ENCODE data around the gene SPA17. TPM values are rescaled to one million over a fixed set of nuclear protein-coding genes. Genes with fewer than 3 reads are reported as not detected.

The SPA17 gene
- total RNA-seq, 1 experiment from 2014 or later = 5.4 TPM

DNA sequence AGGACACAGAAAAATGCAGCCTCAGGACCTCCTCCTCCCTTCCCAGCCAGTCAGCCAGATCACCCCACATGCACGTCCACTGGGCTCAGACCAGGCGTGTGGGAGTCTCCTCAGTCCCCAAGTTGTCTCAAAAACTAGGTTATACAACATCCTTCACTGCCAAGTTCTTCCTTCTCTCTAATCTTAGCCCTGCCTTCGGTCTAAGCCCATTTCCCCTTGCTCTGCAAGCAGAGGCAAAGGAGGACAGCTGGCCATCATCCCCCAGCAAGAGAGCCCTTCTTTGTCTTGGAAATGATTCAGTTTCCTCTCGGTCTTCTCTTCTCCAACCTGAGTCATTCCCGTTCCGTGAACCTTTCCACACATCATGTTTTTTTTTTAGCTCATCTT lies 52.0 kb downstream of the SPA17 start:
- BruUV-seq (replicated peaks) = no TSS peak
- no peak for DNase-seq
- Mint-ChIP-seq H3K4me3 (ENCODE audit: low read depth, unreplicated experiment) (no peak overlapping the region), H3K36me3 (ENCODE audit: insufficient read depth, unreplicated experiment) (no peaks in the 10 kb centered on the region), H3K4me1 (ENCODE audit: low read depth, unreplicated experiment) (peaks cover 19% of the 10 kb centered on the region), H3K27me3 (ENCODE audit: unreplicated experiment) (peaks cover 48% of the 10 kb centered on the region), H3K9me3 (ENCODE audit: low read depth, unreplicated experiment) (no peaks in the 10 kb centered on the region), H3K27ac (ENCODE audit: unreplicated experiment) (no peak overlapping the region)
- CTCF ChIA-PET = no interaction called here
- intact Hi-C loops (cut with micrococcal nuclease; ENCODE audit: unreplicated experiment) = no loop called here
- TF ChIP-seq, protein P1, sequence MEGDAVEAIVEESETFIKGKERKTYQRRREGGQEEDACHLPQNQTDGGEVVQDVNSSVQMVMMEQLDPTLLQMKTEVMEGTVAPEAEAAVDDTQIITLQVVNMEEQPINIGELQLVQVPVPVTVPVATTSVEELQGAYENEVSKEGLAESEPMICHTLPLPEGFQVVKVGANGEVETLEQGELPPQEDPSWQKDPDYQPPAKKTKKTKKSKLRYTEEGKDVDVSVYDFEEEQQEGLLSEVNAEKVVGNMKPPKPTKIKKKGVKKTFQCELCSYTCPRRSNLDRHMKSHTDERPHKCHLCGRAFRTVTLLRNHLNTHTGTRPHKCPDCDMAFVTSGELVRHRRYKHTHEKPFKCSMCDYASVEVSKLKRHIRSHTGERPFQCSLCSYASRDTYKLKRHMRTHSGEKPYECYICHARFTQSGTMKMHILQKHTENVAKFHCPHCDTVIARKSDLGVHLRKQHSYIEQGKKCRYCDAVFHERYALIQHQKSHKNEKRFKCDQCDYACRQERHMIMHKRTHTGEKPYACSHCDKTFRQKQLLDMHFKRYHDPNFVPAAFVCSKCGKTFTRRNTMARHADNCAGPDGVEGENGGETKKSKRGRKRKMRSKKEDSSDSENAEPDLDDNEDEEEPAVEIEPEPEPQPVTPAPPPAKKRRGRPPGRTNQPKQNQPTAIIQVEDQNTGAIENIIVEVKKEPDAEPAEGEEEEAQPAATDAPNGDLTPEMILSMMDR (IDR thresholded peaks at IDR 0.05; ENCODE audit: unreplicated experiment) = no peak

DNA sequence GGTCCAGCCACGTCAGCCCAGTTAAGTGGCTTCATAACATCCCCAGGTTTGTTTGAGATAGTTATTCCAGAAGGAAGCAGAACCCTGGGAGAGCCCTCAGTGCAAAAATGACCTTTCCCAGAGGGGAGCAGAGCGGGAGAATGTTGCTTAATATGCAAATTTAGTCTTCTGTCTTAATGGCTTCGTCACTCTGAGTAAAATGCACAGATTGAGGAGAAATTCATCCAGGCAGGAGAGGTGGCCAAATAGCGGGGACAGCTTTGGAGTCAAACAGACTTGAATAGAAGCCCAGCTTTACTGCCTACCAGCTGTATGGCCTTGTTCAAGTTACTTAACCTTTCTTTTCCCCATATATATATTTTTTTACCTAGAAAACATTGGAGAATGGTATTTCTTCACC lies 53.8 kb downstream of the SPA17 start:
- intact Hi-C loops (cut with micrococcal nuclease; ENCODE audit: unreplicated experiment) = no loop called here
- no peak overlapping the region for H3K4me3 Mint-ChIP-seq (ENCODE audit: low read depth, unreplicated experiment)
- H3K4me1 Mint-ChIP-seq (ENCODE audit: low read depth, unreplicated experiment) = peaks cover 19% of the 10 kb centered on the region
- no peak overlapping the region for H3K27ac Mint-ChIP-seq (ENCODE audit: unreplicated experiment)
- H3K36me3 Mint-ChIP-seq (ENCODE audit: insufficient read depth, unreplicated experiment) = no peaks in the 10 kb centered on the region
- CTCF ChIA-PET = interaction anchor here (0.5 kb wide), 1 partner anchor 999 kb away, joined by 4 read pairs; no protein-coding TSS in a partner anchor
- BruUV-seq (replicated peaks) = no TSS peak
- H3K27me3 Mint-ChIP-seq (ENCODE audit: unreplicated experiment) = peaks cover 31% of the 10 kb centered on the region
- TF ChIP-seq, protein P1 (IDR thresholded peaks at IDR 0.05; ENCODE audit: unreplicated experiment) = no peak
- DNase-seq = no peak
- no peaks in the 10 kb centered on the region for H3K9me3 Mint-ChIP-seq (ENCODE audit: low read depth, unreplicated experiment)

DNA sequence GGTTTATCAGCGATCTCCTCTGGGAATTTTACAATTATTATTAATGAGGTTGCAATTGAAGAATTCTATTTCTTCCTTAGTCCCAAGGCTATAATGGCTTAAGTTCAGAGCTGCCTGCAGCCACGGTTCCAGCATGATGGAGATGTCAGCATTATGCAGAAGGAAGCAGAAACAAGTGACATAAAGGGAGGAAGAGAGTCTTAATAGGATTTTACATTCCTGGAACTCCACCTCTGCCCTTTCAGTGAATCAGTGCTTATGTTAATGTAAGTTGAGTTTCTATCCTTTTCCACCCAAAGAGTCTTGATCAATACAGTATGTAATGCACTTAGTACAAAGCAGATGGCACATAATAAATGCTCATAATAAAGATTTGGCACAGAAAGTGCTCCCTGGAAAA lies 54.4 kb downstream of the SPA17 start:
- BruUV-seq (replicated peaks) = no TSS peak
- DNase-seq = no peak
- intact Hi-C loops (cut with micrococcal nuclease; ENCODE audit: unreplicated experiment) = no loop called here
- no peaks in the 10 kb centered on the region for H3K36me3 Mint-ChIP-seq (ENCODE audit: insufficient read depth, unreplicated experiment)
- peaks cover 24% of the 10 kb centered on the region for H3K27me3 Mint-ChIP-seq (ENCODE audit: unreplicated experiment)
- TF ChIP-seq, protein P1 (IDR thresholded peaks at IDR 0.05; ENCODE audit: unreplicated experiment) = no peak
- H3K27ac Mint-ChIP-seq (ENCODE audit: unreplicated experiment) = no peak overlapping the region
- H3K4me3 Mint-ChIP-seq (ENCODE audit: low read depth, unreplicated experiment) = no peak overlapping the region
- H3K9me3 Mint-ChIP-seq (ENCODE audit: low read depth, unreplicated experiment) = no peaks in the 10 kb centered on the region
- CTCF ChIA-PET = interaction anchor here (0.5 kb wide), 1 partner anchor 999 kb away, joined by 4 read pairs; no protein-coding TSS in a partner anchor
- H3K4me1 Mint-ChIP-seq (ENCODE audit: low read depth, unreplicated experiment) = peaks cover 19% of the 10 kb centered on the region

DNA sequence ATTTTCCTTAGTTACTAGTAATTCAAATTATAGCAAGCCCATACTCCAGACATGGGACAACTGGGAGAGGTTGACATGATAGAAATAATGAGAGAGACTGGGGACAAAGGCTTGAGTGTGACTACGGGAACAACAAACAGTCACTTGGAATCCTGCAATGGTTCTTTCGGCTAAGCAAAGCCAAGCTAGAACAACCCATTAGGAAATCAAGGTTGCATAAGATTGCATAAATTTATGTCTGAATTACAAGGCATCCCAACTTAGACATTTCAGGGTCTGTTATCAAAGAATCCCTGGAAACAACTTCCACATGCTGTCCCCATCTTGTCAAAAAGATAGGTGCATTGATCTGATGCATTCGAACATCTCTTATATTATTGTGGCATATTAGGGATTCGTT lies 55.9 kb downstream of the SPA17 start:
- peaks cover 18% of the 10 kb centered on the region for H3K27me3 Mint-ChIP-seq (ENCODE audit: unreplicated experiment)
- H3K9me3 Mint-ChIP-seq (ENCODE audit: low read depth, unreplicated experiment) = no peaks in the 10 kb centered on the region
- no peak overlapping the region for H3K4me3 Mint-ChIP-seq (ENCODE audit: low read depth, unreplicated experiment)
- DNase-seq = no peak
- intact Hi-C loops (cut with micrococcal nuclease; ENCODE audit: unreplicated experiment) = no loop called here
- TF ChIP-seq, protein P1 (IDR thresholded peaks at IDR 0.05; ENCODE audit: unreplicated experiment) = no peak
- no TSS peak for BruUV-seq (replicated peaks)
- H3K36me3 Mint-ChIP-seq (ENCODE audit: insufficient read depth, unreplicated experiment) = no peaks in the 10 kb centered on the region
- CTCF ChIA-PET = no interaction called here
- peaks cover 18% of the 10 kb centered on the region for H3K4me1 Mint-ChIP-seq (ENCODE audit: low read depth, unreplicated experiment)
- no peak overlapping the region for H3K27ac Mint-ChIP-seq (ENCODE audit: unreplicated experiment)
